Stimulated activated CD8-positive, alpha-beta memory T cell treated with anti-CD3 and anti-CD28 coated beads, Interleukin-12 subunit alpha, Interleukin-12 subunit beta, amount 100 ng/mL, for 4 hours (primary cell): ENCODE measurements around the gene INKA2.

ENCODE experiments used
- DNase-seq: peaks from one replicate; pipeline ENCODE4 v3.0.0-alpha.2; 2020; ENCODE audit warnings: low read depth

INKA2 gene

GRCh38 chr1:111739194-111739924 is at the start of gene INKA2:
INKA2 (minus strand) TSS chr1:111739395; CDS start chr1:111739242, 153 bp downstream.
- DNase-seq = peak; percentile 64

- no peak for DNase-seq
Measured at GRCh38 chr1:111786669-111787207, 47.5 kb upstream of the INKA2 start.

- DNase-seq = no peak
Measured at GRCh38 chr1:111784273-111784901, 45.2 kb upstream of the INKA2 start.

- DNase-seq = no peak
Measured at GRCh38 chr1:111779546-111779945, 40.4 kb upstream of the INKA2 start.

GRCh38 chr1:111778541-111779051 is 39.4 kb upstream of the INKA2 start:
- no peak for DNase-seq

- no peak for DNase-seq
Measured at GRCh38 chr1:111778066-111778465, 38.9 kb upstream of the INKA2 start.

GRCh38 chr1:111777301-111777700 is 38.1 kb upstream of the INKA2 start:
- DNase-seq = no peak

- DNase-seq = no peak
Measured at GRCh38 chr1:111776861-111777260, 37.7 kb upstream of the INKA2 start.

- DNase-seq = no peak
Measured at GRCh38 chr1:111776391-111776790, 37.2 kb upstream of the INKA2 start.

GRCh38 chr1:111775966-111776365 is 36.8 kb upstream of the INKA2 start:
- DNase-seq = no peak

- no peak for DNase-seq
Measured at GRCh38 chr1:111770916-111771315, 31.7 kb upstream of the INKA2 start.

GRCh38 chr1:111769517-111770146 is 30.4 kb upstream of the INKA2 start:
- no peak for DNase-seq

GRCh38 chr1:111768625-111769024 is 29.4 kb upstream of the INKA2 start:
- DNase-seq = no peak

GRCh38 chr1:111768023-111768422 is 28.8 kb upstream of the INKA2 start:
- no peak for DNase-seq

GRCh38 chr1:111762332-111762731 is 23.1 kb upstream of the INKA2 start:
- DNase-seq = no peak

- DNase-seq = no peak
Measured at GRCh38 chr1:111761717-111762116, 22.5 kb upstream of the INKA2 start.

- DNase-seq = no peak
Measured at GRCh38 chr1:111758373-111758772, 19.2 kb upstream of the INKA2 start.

GRCh38 chr1:111756124-111756513 is 16.9 kb upstream of the INKA2 start:
- no peak for DNase-seq

GRCh38 chr1:111755331-111756123 is 16.3 kb upstream of the INKA2 start, which contains the start of gene DDX20:
DDX20 (plus strand) TSS chr1:111755901; CDS start chr1:111755925, 24 bp downstream.
- DNase-seq = peak; percentile 89

GRCh38 chr1:111754984-111755330 is 15.8 kb upstream of the INKA2 start:
- DNase-seq = peak; percentile 15

GRCh38 chr1:111751906-111752575 is 12.8 kb upstream of the INKA2 start:
- DNase-seq = no peak
